ENCODE results near the gene ZNF483.

GRCh38 chr9:111582888-111583287 is 57.9 kb downstream of the ZNF483 start:
- TF ChIP-seq CTCF (IDR thresholded peaks at IDR 0.05) (no peak), POLR2A (IDR thresholded peaks at IDR 0.05) (no peak), POLR2AphosphoS5 (IDR thresholded peaks at IDR 0.05) (no peak), EP300 (IDR thresholded peaks at IDR 0.05) (no peak)
